ENCODE data around the gene PPP3R1.

- TF ChIP-seq CTCF (conservative IDR thresholded peaks at IDR 0.05; ENCODE audit: low read depth, low read length) (no peak), EZH2 (IDR thresholded peaks at IDR 0.05; ENCODE audit: borderline replicate concordance, low read depth, low read length, poor library complexity, severe bottlenecking) (no peak)
These were observed 57.2 kb downstream of the PPP3R1 start for GRCh38 chr2:68195096-68195495.
